ENCODE results near the gene SPTBN4.
"Not testable (repeated sequence)": the region's sequence is repeated elsewhere in the genome, so short reads cannot be mapped to it uniquely, and the experiment has no call there.

DNA sequence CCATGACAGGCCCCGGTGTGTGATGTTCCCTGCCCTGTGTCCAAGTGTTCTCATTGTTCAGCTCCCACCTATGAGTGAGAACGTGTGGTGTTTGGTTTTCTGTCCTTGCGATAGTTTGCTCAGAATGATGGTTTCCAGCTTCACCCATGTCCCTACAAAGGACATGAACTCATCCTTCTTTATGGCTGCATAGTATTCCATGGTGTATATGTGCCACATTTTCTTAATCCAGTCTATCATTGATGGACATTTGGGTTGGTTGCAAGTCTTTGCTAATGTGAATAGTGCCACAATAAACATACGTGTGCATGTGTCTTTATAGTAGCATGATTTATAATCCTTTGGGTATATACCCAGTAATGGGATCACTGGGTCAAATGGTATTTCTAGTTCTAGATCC lies 80.4 kb downstream of the SPTBN4 start:
- TF ChIP-seq, protein P1, sequence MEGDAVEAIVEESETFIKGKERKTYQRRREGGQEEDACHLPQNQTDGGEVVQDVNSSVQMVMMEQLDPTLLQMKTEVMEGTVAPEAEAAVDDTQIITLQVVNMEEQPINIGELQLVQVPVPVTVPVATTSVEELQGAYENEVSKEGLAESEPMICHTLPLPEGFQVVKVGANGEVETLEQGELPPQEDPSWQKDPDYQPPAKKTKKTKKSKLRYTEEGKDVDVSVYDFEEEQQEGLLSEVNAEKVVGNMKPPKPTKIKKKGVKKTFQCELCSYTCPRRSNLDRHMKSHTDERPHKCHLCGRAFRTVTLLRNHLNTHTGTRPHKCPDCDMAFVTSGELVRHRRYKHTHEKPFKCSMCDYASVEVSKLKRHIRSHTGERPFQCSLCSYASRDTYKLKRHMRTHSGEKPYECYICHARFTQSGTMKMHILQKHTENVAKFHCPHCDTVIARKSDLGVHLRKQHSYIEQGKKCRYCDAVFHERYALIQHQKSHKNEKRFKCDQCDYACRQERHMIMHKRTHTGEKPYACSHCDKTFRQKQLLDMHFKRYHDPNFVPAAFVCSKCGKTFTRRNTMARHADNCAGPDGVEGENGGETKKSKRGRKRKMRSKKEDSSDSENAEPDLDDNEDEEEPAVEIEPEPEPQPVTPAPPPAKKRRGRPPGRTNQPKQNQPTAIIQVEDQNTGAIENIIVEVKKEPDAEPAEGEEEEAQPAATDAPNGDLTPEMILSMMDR (IDR thresholded peaks at IDR 0.05) = not testable (repeated sequence)
- TF ChIP-seq POLR2A (IDR thresholded peaks at IDR 0.05) = not testable (repeated sequence)

Measured in upper lobe of left lung (tissue), 4 donors.